ENCODE data around the gene CXCR2. TPM values are rescaled to one million over a fixed set of nuclear protein-coding genes. Genes with fewer than 3 reads are reported as not detected.

CXCR2 gene
- total RNA-seq, 1 experiment from 2014 or later, result not detected

GRCh38 chr2:218184331-218184730, 58.5 kb downstream of the CXCR2 start:
- ATAC-seq (no peak), DNase-seq (no peak)
- no peak overlapping the region for H3K27ac ChIP-seq (ENCODE audit: low read length)
- H4K20me1 ChIP-seq (ENCODE audit: low read length), result no peaks in the 10 kb centered on the region
- TF ChIP-seq CTCF (conservative IDR thresholded peaks at IDR 0.05; ENCODE audit: low read depth, low read length), result no peak
- no peak for TF ChIP-seq EZH2phosphoT487 (IDR thresholded peaks at IDR 0.05; ENCODE audit: borderline replicate concordance, low read length)
- TF ChIP-seq EZH2 (IDR thresholded peaks at IDR 0.05; ENCODE audit: low read length, unreplicated experiment), result no peak
- H3K9me2 ChIP-seq (replicated peaks; ENCODE audit: low read length), result no peaks in the 10 kb centered on the region
- no peak overlapping the region for H3K4me3 ChIP-seq (ENCODE audit: low read length)
- H3K9me3 ChIP-seq (ENCODE audit: low read length), result no peaks in the 10 kb centered on the region
- H2AFZ ChIP-seq (ENCODE audit: low read length), result no peak overlapping the region
- 0 out of 2 replicates have a peak, but pooled peaks cover 4% of the 10 kb centered on the region for H3K4me1 ChIP-seq (ENCODE audit: insufficient read depth, low read length)
- intact Hi-C loops (cut with micrococcal nuclease), result loop anchor here (10.0 kb wide), 1 partner anchor 170 kb away; the partner anchor contains the start of gene CATIP
- no peak overlapping the region for H3K9ac ChIP-seq (ENCODE audit: low read length)
- ChIA-PET CTCF (no interaction called here), POLR2A (ENCODE audit: unreplicated experiment) (no interaction called here)
- H3K36me3 ChIP-seq (ENCODE audit: low read depth, low read length), result no peaks in the 10 kb centered on the region
- H3K79me2 ChIP-seq (ENCODE audit: low read length), result no peaks in the 10 kb centered on the region
- H3F3A ChIP-seq (ENCODE audit: low read length, unreplicated experiment), result no peaks in the 10 kb centered on the region
- H3K4me2 ChIP-seq (ENCODE audit: low read length), result no peak overlapping the region
- peaks cover 8% of the 10 kb centered on the region for H3K27me3 ChIP-seq (ENCODE audit: low read length)
- no TSS peak for BruUV-seq (replicated peaks)

- peak overlapping the region; percentile 91 for H2AFZ ChIP-seq (ENCODE audit: low read length)
- H3K9me3 ChIP-seq (ENCODE audit: low read length), result no peaks in the 10 kb centered on the region
- ATAC-seq, result peak; percentile 97
- no peaks in the 10 kb centered on the region for H3K9me2 ChIP-seq (replicated peaks; ENCODE audit: low read length)
- intact Hi-C loops (cut with micrococcal nuclease), result loop anchor here (1.0 to 10.0 kb wide), 6 partner anchors 30 to 210 kb away; partner anchors contain the start of genes AAMP, CATIP and PNKD
- H4K20me1 ChIP-seq (ENCODE audit: low read length), result no peaks in the 10 kb centered on the region
- BruUV-seq (replicated peaks), result no TSS peak
- no peak overlapping the region; the same call in 1 of the 2 replicates for H3K4me3 ChIP-seq (ENCODE audit: low read length)
- H3F3A ChIP-seq (ENCODE audit: low read length, unreplicated experiment), result no peaks in the 10 kb centered on the region
- DNase-seq, result peak; percentile 81
- no peak overlapping the region for H3K27ac ChIP-seq (ENCODE audit: low read length)
- peak overlapping the region; percentile 52 for H3K4me2 ChIP-seq (ENCODE audit: low read length)
- POLR2A ChIA-PET (ENCODE audit: unreplicated experiment), result no interaction called here
- H3K79me2 ChIP-seq (ENCODE audit: low read length), result no peaks in the 10 kb centered on the region
- H3K9ac ChIP-seq (ENCODE audit: low read length), result no peak overlapping the region
- 0 out of 2 replicates have a peak, but pooled peaks cover 4% of the 10 kb centered on the region for H3K4me1 ChIP-seq (ENCODE audit: insufficient read depth, low read length)
- CTCF ChIA-PET, result no interaction called here
- TF ChIP-seq CTCF (conservative IDR thresholded peaks at IDR 0.05; ENCODE audit: low read depth, low read length) (peak; percentile 87), EZH2 (IDR thresholded peaks at IDR 0.05; ENCODE audit: low read length, unreplicated experiment) (no peak)
- no peaks in the 10 kb centered on the region for H3K36me3 ChIP-seq (ENCODE audit: low read depth, low read length)
- peaks cover 8% of the 10 kb centered on the region for H3K27me3 ChIP-seq (ENCODE audit: low read length)
These were observed 60.5 kb downstream of the CXCR2 start for GRCh38 chr2:218186355-218186766.

Other genes with a start within 250 kb of the CXCR2 start
- 1.0 and 1.5 TPM in 2 replicates for gene TNS1, start 123.0 kb upstream of the CXCR2 start, total RNA-seq (2014; rRNA removed)
- gene RUFY4, start 56.8 kb upstream of the CXCR2 start, total RNA-seq (2014; rRNA removed), result not detected in 2 replicates
- gene CXCR1, start 40.9 kb downstream of the CXCR2 start, total RNA-seq (2014; rRNA removed), result not detected in 2 replicates
- 210 and 213 TPM in 2 replicates for gene ARPC2, start 91.2 kb downstream of the CXCR2 start, total RNA-seq (2014; rRNA removed)
- gene GPBAR1, start 135.0 kb downstream of the CXCR2 start, total RNA-seq (2014; rRNA removed), result 0.18 TPM in 1 of 2 replicates, not detected in the other
- 272 and 312 TPM in 2 replicates for gene AAMP, start 144.1 kb downstream of the CXCR2 start, total RNA-seq (2014; rRNA removed)
- 95.5 and 97.7 TPM in 2 replicates for gene PNKD, start 144.5 kb downstream of the CXCR2 start, total RNA-seq (2014; rRNA removed)
- 42.8 and 45.0 TPM in 2 replicates for gene TMBIM1, start 166.5 kb downstream of the CXCR2 start, total RNA-seq (2014; rRNA removed)
- gene CATIP, start 230.8 kb downstream of the CXCR2 start, total RNA-seq (2014; rRNA removed), result not detected in 2 replicates

Measured in PC-3 (cell line).